Lung (tissue), 12 donors: ENCODE measurements around the gene C1orf105. TPM values are rescaled to one million over a fixed set of nuclear protein-coding genes. Genes with fewer than 3 reads are reported as not detected.

ENCODE experiments used
- ATAC-seq: fragments of 200-7000 bp; cut with Tn5 transposase; one replicate; pipeline ENCODE4 v1.9.1; 2020; ENCODE audit warnings: moderate number of reproducible peaks; ENCODE audit not compliant: insufficient read depth, low FRiP score
- DNase-seq, 3 donors: peaks; one replicate each; pipeline ENCODE4 v3.0.0-alpha.2; 2013 to 2017
- H3K27ac ChIP-seq, 2 donors: one replicate each; pipeline ENCODE4 v1.5.1; 2013; ENCODE audit warnings: mild to moderate bottlenecking in 2 of 2, moderate library complexity in 2 of 2, control low read depth in 1 of 2, inconsistent platforms in 1 of 2, low read depth in 1 of 2, low read length in 1 of 2
- H3K27me3 ChIP-seq, 3 donors: one replicate each; pipeline ENCODE4 v1.5.1; 2013; ENCODE audit warnings: low read length in 2 of 3; ENCODE audit not compliant: control insufficient read depth in 3 of 3, insufficient read depth in 3 of 3
- H3K36me3 ChIP-seq, 4 donors: one replicate each; pipeline ENCODE4 v1.5.1; 2013; ENCODE audit warnings: low read length in 4 of 4, mild to moderate bottlenecking in 1 of 4, moderate library complexity in 1 of 4; ENCODE audit not compliant: control insufficient read depth in 4 of 4, insufficient read depth in 4 of 4
- H3K4me1 ChIP-seq, 5 donors: one replicate each; pipeline ENCODE4 v1.5.1; 2013; ENCODE audit warnings: low read length in 5 of 5, mild to moderate bottlenecking in 2 of 5, moderate library complexity in 1 of 5; ENCODE audit not compliant: control insufficient read depth in 5 of 5, insufficient read depth in 5 of 5
- H3K4me3 ChIP-seq: one replicate; pipeline ENCODE4 v1.5.1; 2013; ENCODE audit warnings: mild to moderate bottlenecking, control low read depth, moderate library complexity
- H3K9ac ChIP-seq, 2 donors: one replicate each; pipeline ENCODE4 v1.5.1; 2013; ENCODE audit warnings: low read length in 2 of 2, control low read depth in 1 of 2; ENCODE audit not compliant: insufficient read depth in 1 of 2
- H3K9me3 ChIP-seq, 4 donors: one replicate each; pipeline ENCODE4 v1.5.1; 2013; ENCODE audit warnings: low read length in 3 of 4, mild to moderate bottlenecking in 1 of 4, moderate library complexity in 1 of 4; ENCODE audit not compliant: control insufficient read depth in 4 of 4, insufficient read depth in 3 of 4
- CTCF ChIP-seq: IDR thresholded peaks from 2 replicates; pipeline ENCODE4 v1.5.1; 2012; ENCODE audit warnings: mild to moderate bottlenecking; ENCODE audit errors: control extremely low read depth, extremely low read depth
- WGBS, 2 donors: extraction: QIAGEN DNeasy Blood & Tissue Kit; methylation state at CpG; one replicate each; pipeline ENCODE4 v1.1.7; 2013; 5-methylcytosine and 5-hydroxymethylcytosine counted together
- polyA plus RNA-seq, 2 donors: library from polyadenylated mRNA; stranded (reverse); fragments of 200-250 nt; gene quantifications; one replicate each; pipeline ENCODE4 v1.2.1, GENCODE V29; 2013
- total RNA-seq, 2 donors: library from RNA; depleted of rRNA in 1 of 2; stranded (reverse); fragments of >200 nt in 1 of 2; gene quantifications; one replicate each; pipeline ENCODE4 v1.2.1, GENCODE V29; 2014 to 2021
- donor health status: control.
- donor health status: control.
- donor health status: Bipolar disorder and iron deficiency.
- donor health status: healthy.
- donor health status: DM: yes; HTN: yes; CAD: no.

Gene C1orf105
- total and polyA plus RNA-seq, 4 donors, result not detected

- H3K27ac ChIP-seq, result no peak overlapping the region
- WGBS, 2 donors, result 70 to 80% methylated on average over 1 of the region's 1 CpG
- ATAC-seq, result no peak
Measured at GRCh38 chr1:172453607-172454006, 33.1 kb downstream of the C1orf105 start.

GRCh38 chr1:172455451-172455850, 35.0 kb downstream of the C1orf105 start:
- H3K27ac ChIP-seq, result no peak overlapping the region
- H3K27me3 ChIP-seq, result no peaks in the 10 kb centered on the region
- WGBS, 2 donors, result 74 to 82% methylated on average over 1 of the region's 1 CpG
- DNase-seq (no peak), ATAC-seq (no peak)
- TF ChIP-seq CTCF, result no peak
- no peak overlapping the region for H3K9ac ChIP-seq
- H3K4me1 ChIP-seq, result peaks cover 0 to 2% (median 0%) of the 10 kb centered on the region in 5 donors
- H3K4me3 ChIP-seq, result no peak overlapping the region
- H3K36me3 ChIP-seq, result no peaks in the 10 kb centered on the region
- H3K9me3 ChIP-seq, result no peaks in the 10 kb centered on the region

More at GRCh38 chr1:172453607-172454006, 33.1 kb downstream of the C1orf105 start:
- Histone ChIP-seq H3K9ac (no peak overlapping the region), H3K27me3 (no peaks in the 10 kb centered on the region), H3K9me3 (no peaks in the 10 kb centered on the region), H3K4me1 (peaks cover 0 to 6% (median 3%) of the 10 kb centered on the region in 5 donors), H3K36me3 (no peaks in the 10 kb centered on the region), H3K4me3 (no peak overlapping the region)
- TF ChIP-seq CTCF, result no peak
- no peak for DNase-seq

- peaks cover 0 to 5% (median 0%) of the 10 kb centered on the region in 5 donors for H3K4me1 ChIP-seq
- no peaks in the 10 kb centered on the region for H3K36me3 ChIP-seq
- H3K27me3 ChIP-seq, result no peaks in the 10 kb centered on the region
- TF ChIP-seq CTCF, result no peak
- H3K9me3 ChIP-seq, result no peaks in the 10 kb centered on the region
- no peak overlapping the region for H3K27ac ChIP-seq
- 95 to 99% methylated on average over 5 of the region's 5 CpGs for WGBS, 2 donors
- H3K4me3 ChIP-seq, result no peak overlapping the region
- H3K9ac ChIP-seq, result no peak overlapping the region
- DNase-seq (no peak), ATAC-seq (no peak)
Measured at GRCh38 chr1:172456344-172456769, 35.9 kb downstream of the C1orf105 start.

GRCh38 chr1:172457479-172458130, 37.1 kb downstream of the C1orf105 start:
- DNase-seq (no peak), ATAC-seq (no peak)
- H3K27me3 ChIP-seq, result no peaks in the 10 kb centered on the region
- peaks cover 0 to 5% (median 0%) of the 10 kb centered on the region in 5 donors for H3K4me1 ChIP-seq
- TF ChIP-seq CTCF, result no peak
- H3K4me3 ChIP-seq, result no peak overlapping the region
- 81 to 90% methylated on average over 1 of the region's 1 CpG for WGBS, 2 donors
- no peaks in the 10 kb centered on the region for H3K36me3 ChIP-seq
- H3K27ac ChIP-seq, result no peak overlapping the region
- H3K9ac ChIP-seq, result no peak overlapping the region
- no peaks in the 10 kb centered on the region for H3K9me3 ChIP-seq
